Renal cortex interstitium (tissue), 11 donors: ENCODE data around the gene L2HGDH. TPM values are rescaled to one million over a fixed set of nuclear protein-coding genes. Genes with fewer than 3 reads are reported as not detected.

Experiments
- DNase-seq, 11 donors: peaks; one replicate each; pipeline ENCODE4 v3.0.0-alpha.2; 2013; ENCODE audit warnings: low read depth in 9 of 11, low spot score in 4 of 11; ENCODE audit errors: extremely low read depth in 1 of 11
- polyA plus RNA-seq, 3 donors: library from polyadenylated mRNA; unstranded; fragments of 120-200 nt; gene quantifications; one replicate each; pipeline ENCODE4 v1.2.1, GENCODE V29; 2013; ENCODE audit not compliant: insufficient read length in 3 of 3

The L2HGDH gene
- polyA plus RNA-seq, 3 donors, result 9.7 to 11.2 (median 10.2) TPM

DNA sequence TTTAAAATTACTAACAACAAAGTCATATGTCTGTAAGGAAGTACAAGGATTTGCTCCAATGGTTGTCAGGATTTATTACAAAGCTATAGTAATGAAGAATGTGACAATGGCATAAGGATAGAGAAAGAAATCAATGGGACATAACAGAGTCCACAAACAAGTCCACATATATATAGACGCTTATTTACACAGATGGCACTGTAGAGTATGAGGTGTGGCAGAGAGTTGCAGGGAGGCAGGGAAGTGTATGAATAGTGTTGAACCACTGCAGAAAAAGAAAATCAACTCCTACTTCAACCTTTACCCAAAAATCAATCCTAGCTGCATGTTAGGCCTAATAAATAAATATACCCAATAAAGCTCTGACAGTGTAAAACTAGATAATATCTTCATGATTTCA lies 102.0 kb downstream of the L2HGDH start:
- DNase-seq, result no peak

DNA sequence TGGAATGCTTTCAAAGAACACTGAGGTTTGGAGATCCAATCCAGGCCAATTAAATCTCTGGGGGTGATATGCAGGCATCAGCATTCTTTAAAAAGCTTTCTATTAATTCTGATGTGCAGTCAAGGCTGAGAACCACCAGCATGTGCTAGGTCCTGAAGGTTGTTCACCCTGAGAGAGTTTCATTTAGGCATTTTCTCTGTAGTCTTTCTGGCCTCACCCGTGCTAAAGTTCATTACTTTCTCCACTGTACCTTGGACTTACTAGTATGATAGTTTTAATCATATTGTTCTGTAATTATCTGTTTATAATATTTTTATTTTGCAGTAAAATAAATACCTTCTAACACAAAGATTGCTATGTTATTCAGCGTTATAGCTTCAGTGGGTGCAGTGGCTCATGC lies 113.5 kb downstream of the L2HGDH start:
- DNase-seq, result no peak

- no peak for DNase-seq
Observed at GRCh38 chr14:50191499-50191898, 120.5 kb downstream of the L2HGDH start.

Other genes starting within 250 kb of the L2HGDH start
- 10 to 100 TPM; 13.1 to 16.5 (median 13.8) TPM for gene VCPKMT, start 195.7 kb downstream of the L2HGDH start, polyA plus RNA-seq
- gene SOS2, start 80.7 kb downstream of the L2HGDH start, polyA plus RNA-seq, result 10 to 100 TPM; 34.2 to 41.7 (median 36.1) TPM
- 10 to 100 TPM; 21.8 to 28.8 (median 24.1) TPM for gene DMAC2L, start 95 bp upstream of the L2HGDH start, polyA plus RNA-seq
- gene CDKL1, start 84.7 kb upstream of the L2HGDH start, polyA plus RNA-seq, result 1 to 10 TPM; 6.2 to 8.4 (median 7.4) TPM
- gene MAP4K5, start 220.3 kb upstream of the L2HGDH start, polyA plus RNA-seq, result 10 to 100 TPM; 45.9 to 61.2 (median 55.8) TPM
- gene ATL1, start 247.9 kb upstream of the L2HGDH start, polyA plus RNA-seq, result 10 to 100 TPM in 1 of 3 donors, 1 to 10 TPM in 2; 7.9 to 11.0 (median 8.5) TPM